ENCODE results near the gene ACSM6. TPM values are rescaled to one million over a fixed set of nuclear protein-coding genes. Genes with fewer than 3 reads are reported as not detected.

Gene ACSM6
- total and polyA plus RNA-seq, 2 donors (not counting 3 experiments of a cell fraction or from before 2014, with no cell fraction given) = not detected

DNA sequence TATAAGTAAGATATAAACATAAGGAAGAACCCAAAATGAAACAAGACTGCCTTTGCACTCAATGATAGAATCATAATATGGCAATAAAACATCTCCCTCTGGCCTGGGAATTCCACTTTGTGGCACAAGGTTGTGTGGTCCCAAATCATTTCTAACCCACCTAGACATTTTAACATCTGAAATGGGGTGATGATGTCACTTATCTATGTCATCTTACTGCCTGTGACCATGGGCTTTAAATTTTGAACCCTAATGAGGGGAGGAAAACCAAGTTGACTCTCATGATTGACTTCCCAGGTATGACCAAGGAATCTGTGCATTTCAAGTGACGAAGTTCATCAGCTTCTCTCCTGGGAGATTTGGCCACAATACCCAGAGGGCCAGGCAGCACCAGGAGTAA is 24.5 kb upstream of the ACSM6 start:
- POLR2A ChIA-PET = no interaction called here
- H3K79me2 ChIP-seq (ENCODE audit: control insufficient read depth, insufficient read depth, low read length) = no peaks in the 10 kb centered on the region
- H3K9me1 ChIP-seq (replicated peaks; ENCODE audit: control insufficient read depth, extremely low read depth, insufficient read depth, low read length) = no peaks in the 10 kb centered on the region
- no peak overlapping the region for H2AFZ ChIP-seq (ENCODE audit: low read depth, low read length)
- H4K20me1 ChIP-seq (replicated peaks; ENCODE audit: control insufficient read depth, extremely low read depth, insufficient read depth, low read length) = no peaks in the 10 kb centered on the region
- H3K36me3 ChIP-seq (ENCODE audit: control insufficient read depth in 2 of 2, extremely low read depth in 1 of 2, insufficient read depth in 2 of 2, low read length in 2 of 2) = no peaks in the 10 kb centered on the region
- H3K27ac ChIP-seq (ENCODE audit: insufficient read depth, low read depth, low read length) = no peak overlapping the region
- dilution Hi-C loops (cut with MboI; ENCODE audit: extremely low pct_ligation_motif_present, low sequenced_read_pairs) = no loop called here
- no peaks in the 10 kb centered on the region for H3K27me3 ChIP-seq (ENCODE audit: control insufficient read depth in 2 of 2, insufficient read depth in 2 of 2, low read length in 2 of 2)
- no peaks in the 10 kb centered on the region for H3K4me1 ChIP-seq (ENCODE audit: control insufficient read depth, extremely low read depth, insufficient read depth, low read length)
- H3K9me3 ChIP-seq (replicated peaks; ENCODE audit: control insufficient read depth, insufficient read depth, low read length) = no peaks in the 10 kb centered on the region
- CTCF ChIA-PET = interaction anchor here (1.2 kb wide), 1 partner anchor 74 kb away, joined by 4 read pairs; no protein-coding TSS in a partner anchor
- TF ChIP-seq FOS (IDR thresholded peaks at IDR 0.05; ENCODE audit: borderline replicate concordance, insufficient read depth, low read length) = no peak
- no TSS peak for BruUV-seq (replicated peaks)
- intact Hi-C loops (cut with micrococcal nuclease) = no loop called here
- H3K4me3 ChIP-seq (replicated peaks in 1 of 3; ENCODE audit: insufficient read depth in 1 of 3, low read depth in 1 of 3, low read length in 3 of 3) = no peak overlapping the region
- H3K4me2 ChIP-seq (ENCODE audit: insufficient read depth, low read length) = no peak overlapping the region
- no peak overlapping the region for H3K9ac ChIP-seq (replicated peaks; ENCODE audit: extremely low read depth, insufficient read depth, low read length)
- DNase-seq (ENCODE audit: low read depth, low spot score) (no peak), FAIRE-seq (no peak)

DNA sequence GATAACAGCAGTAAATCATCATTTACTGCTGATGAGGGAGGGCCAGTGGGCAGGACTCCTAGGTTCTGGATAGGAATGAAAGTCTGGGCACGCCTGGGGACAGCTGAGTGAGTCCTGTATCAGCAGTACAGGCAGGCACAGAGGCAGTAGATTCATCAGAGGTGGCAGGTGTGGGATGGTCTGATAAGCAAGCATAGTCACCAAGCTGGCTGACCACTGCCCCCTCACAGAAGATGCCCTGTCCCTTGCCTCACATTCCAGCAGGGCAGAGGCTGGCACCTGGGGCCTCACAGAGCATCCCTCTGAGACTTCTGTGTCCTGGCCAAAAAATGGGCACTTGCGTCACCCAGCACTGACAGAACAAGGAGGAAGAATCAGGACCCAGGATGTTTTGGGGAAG is 23.2 kb upstream of the ACSM6 start:
- POLR2A ChIA-PET = no interaction called here

More for the DNA sequence above, 23.2 kb upstream of the ACSM6 start:
- Histone ChIP-seq H3K9ac (replicated peaks; ENCODE audit: extremely low read depth, insufficient read depth, low read length) (no peak overlapping the region), H3K27ac (ENCODE audit: insufficient read depth, low read depth, low read length) (no peak overlapping the region), H2AFZ (ENCODE audit: low read depth, low read length) (no peak overlapping the region), H3K27me3 (ENCODE audit: control insufficient read depth in 2 of 2, insufficient read depth in 2 of 2, low read length in 2 of 2) (peaks cover 0 to 3% of the 10 kb centered on the region in 2 experiments), H4K20me1 (replicated peaks; ENCODE audit: control insufficient read depth, extremely low read depth, insufficient read depth, low read length) (no peaks in the 10 kb centered on the region), H3K9me1 (replicated peaks; ENCODE audit: control insufficient read depth, extremely low read depth, insufficient read depth, low read length) (no peaks in the 10 kb centered on the region), H3K79me2 (ENCODE audit: control insufficient read depth, insufficient read depth, low read length) (no peaks in the 10 kb centered on the region), H3K4me3 (replicated peaks in 1 of 3; ENCODE audit: insufficient read depth in 1 of 3, low read depth in 1 of 3, low read length in 3 of 3) (no peak overlapping the region), H3K4me2 (ENCODE audit: insufficient read depth, low read length) (no peak overlapping the region), H3K9me3 (replicated peaks; ENCODE audit: control insufficient read depth, insufficient read depth, low read length) (no peaks in the 10 kb centered on the region), H3K36me3 (ENCODE audit: control insufficient read depth in 2 of 2, extremely low read depth in 1 of 2, insufficient read depth in 2 of 2, low read length in 2 of 2) (no peaks in the 10 kb centered on the region), H3K4me1 (ENCODE audit: control insufficient read depth, extremely low read depth, insufficient read depth, low read length) (no peaks in the 10 kb centered on the region)
- DNase-seq (ENCODE audit: low read depth, low spot score) (no peak), FAIRE-seq (no peak)
- CTCF ChIA-PET = no interaction called here
- intact Hi-C loops (cut with micrococcal nuclease) = no loop called here
- BruUV-seq (replicated peaks) = no TSS peak
- TF ChIP-seq, protein P1, sequence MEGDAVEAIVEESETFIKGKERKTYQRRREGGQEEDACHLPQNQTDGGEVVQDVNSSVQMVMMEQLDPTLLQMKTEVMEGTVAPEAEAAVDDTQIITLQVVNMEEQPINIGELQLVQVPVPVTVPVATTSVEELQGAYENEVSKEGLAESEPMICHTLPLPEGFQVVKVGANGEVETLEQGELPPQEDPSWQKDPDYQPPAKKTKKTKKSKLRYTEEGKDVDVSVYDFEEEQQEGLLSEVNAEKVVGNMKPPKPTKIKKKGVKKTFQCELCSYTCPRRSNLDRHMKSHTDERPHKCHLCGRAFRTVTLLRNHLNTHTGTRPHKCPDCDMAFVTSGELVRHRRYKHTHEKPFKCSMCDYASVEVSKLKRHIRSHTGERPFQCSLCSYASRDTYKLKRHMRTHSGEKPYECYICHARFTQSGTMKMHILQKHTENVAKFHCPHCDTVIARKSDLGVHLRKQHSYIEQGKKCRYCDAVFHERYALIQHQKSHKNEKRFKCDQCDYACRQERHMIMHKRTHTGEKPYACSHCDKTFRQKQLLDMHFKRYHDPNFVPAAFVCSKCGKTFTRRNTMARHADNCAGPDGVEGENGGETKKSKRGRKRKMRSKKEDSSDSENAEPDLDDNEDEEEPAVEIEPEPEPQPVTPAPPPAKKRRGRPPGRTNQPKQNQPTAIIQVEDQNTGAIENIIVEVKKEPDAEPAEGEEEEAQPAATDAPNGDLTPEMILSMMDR (IDR thresholded peaks at IDR 0.05; ENCODE audit: extremely low read depth in 1 of 2, insufficient read depth in 1 of 2, low read depth in 1 of 2, low read length in 2 of 2) = no peak
- TF ChIP-seq MYC (IDR thresholded peaks at IDR 0.05; ENCODE audit: low read depth, low read length) (no peak), POLR2A (IDR thresholded peaks at IDR 0.05; ENCODE audit: low read depth, low read length) (no peak)
- dilution Hi-C loops (cut with MboI; ENCODE audit: extremely low pct_ligation_motif_present, low sequenced_read_pairs) = no loop called here

Data from endothelial cell of umbilical vein (primary cell).